Measurements from ENCODE around the gene CAMK2D.

Gene CAMK2D

GRCh38 chr4:113596396-113596795, 165.1 kb downstream of the CAMK2D start:
- no peak for DNase-seq

GRCh38 chr4:113594231-113594556, 167.3 kb downstream of the CAMK2D start:
- no peak for DNase-seq

DNA sequence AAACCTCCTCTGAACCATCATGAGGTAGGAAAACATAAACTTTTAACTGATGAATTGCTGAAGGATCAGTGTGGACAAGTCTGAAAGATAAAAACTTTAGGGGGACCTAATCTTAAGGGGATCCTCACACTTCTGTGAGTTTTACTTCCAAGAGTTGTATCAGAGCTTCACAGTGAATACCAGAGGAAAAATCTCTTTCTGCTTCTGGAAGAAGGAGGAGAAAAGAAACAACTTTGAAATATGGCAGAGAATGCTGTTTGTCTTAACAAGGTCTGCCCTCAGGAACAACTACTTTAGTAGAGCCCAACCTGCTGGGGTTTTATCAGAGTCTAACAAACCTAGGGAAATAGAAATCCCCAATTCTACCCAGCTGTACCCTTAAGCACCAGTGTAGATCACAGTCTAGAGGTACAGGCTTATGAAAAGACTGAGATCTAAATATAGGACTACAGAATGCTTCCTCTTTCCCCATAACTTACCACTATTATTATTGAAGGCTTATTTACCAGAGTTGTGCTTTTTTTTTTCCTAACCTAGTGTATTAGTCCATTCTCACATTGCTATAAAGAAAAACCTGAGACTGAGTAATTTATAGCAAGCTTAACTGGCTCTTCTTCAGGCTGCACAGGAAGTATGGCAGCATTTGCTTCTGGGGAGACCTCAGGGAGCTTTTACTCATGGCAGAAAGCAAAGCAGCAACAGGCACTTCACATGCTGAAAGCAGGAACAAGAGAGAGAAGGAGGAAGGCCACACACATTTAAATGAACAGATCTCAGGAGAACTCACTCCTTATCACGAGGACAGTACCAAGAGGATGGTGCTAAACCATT, 167.9 kb downstream of the CAMK2D start:
- no peak for DNase-seq

GRCh38 chr4:113591982-113592381, 169.6 kb downstream of the CAMK2D start:
- DNase-seq, result no peak

DNA sequence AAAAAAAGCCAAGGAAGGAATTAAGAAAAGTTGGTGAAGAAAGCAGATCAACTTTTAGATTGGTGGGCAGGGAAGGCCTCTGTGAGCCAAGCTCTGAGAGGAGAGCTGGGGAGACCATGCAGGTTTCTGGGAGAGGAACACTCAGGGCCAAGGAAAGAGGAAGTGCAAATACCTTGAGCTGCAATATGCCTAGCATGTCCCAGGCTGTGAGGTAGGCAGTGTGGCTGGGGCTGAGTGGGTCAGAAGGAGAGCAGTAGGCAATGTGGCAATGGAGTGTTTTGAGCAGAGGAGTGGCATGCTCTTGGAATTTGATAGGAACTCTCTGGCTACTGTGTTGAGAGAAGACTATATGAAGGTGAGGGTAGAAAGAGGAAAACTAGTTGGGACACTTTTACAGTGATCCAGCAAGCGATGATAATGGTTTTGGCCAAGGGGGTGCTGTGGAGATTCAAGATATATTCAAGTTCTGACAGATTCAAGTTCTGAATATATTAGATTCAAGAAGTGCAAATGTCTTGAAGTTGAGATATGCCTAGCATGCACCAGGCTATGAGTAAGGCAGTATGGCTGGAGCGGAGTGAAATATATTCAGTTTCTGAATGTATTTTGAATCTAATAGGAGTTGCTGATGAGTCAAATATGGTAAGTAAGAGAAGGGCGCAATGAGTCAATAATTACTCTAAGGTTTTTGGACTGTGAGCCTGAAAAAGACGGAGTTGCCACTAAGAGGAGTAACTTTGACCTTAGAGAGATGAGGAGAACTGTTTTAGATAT, 172.5 kb downstream of the CAMK2D start:
- DNase-seq, result no peak

DNA sequence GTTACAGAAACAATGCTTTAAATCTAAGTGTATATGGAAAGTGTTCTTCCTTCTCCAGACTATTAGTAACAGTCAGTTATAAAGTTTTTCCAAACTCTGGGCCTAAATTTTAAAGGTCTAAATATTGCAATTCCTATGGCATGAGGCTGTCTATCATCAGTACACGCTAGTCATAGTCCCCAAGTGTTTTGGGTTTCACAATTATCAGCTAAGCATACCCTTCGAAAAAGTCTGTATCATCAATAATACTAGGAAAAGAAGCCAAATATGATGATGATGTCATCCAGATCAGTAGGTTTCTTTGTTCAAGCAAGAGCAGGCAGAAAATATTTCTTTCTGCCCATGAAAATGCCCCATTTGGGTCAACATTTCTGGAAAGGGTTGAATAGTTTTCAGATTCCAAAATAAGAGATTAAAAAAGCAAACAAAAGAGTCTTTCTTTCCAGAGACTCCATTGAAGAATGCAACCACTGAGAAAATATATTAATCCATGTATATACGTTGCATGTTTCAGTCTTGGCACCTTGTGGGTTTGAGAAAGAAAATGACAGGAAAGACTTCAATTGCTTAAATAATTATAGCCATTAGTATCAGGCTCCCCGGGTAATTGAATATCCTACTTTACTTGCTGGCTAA, 173.8 kb downstream of the CAMK2D start:
- DNase-seq, result no peak

- no peak for DNase-seq
Observed at GRCh38 chr4:113587156-113587555, 174.4 kb downstream of the CAMK2D start.

DNA sequence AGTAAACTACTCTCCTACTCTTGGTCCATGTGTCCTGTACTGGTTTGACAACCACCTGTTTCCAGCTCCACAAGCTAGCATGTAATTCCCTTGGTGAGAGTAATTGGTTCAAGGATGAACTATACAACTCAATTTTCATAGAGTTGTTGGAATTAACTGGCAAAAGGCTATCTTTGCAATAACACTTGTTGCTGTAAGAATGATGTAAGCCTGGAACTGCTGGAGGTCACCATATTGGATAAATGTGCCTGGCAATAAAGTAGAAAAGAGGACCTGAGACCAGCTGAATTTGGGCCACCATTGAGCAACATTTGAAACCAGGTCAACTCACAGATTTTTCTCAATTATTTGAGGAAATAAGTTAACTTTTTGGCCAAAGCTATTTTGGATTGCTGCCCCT, 175.5 kb downstream of the CAMK2D start:
- no peak for DNase-seq

DNA sequence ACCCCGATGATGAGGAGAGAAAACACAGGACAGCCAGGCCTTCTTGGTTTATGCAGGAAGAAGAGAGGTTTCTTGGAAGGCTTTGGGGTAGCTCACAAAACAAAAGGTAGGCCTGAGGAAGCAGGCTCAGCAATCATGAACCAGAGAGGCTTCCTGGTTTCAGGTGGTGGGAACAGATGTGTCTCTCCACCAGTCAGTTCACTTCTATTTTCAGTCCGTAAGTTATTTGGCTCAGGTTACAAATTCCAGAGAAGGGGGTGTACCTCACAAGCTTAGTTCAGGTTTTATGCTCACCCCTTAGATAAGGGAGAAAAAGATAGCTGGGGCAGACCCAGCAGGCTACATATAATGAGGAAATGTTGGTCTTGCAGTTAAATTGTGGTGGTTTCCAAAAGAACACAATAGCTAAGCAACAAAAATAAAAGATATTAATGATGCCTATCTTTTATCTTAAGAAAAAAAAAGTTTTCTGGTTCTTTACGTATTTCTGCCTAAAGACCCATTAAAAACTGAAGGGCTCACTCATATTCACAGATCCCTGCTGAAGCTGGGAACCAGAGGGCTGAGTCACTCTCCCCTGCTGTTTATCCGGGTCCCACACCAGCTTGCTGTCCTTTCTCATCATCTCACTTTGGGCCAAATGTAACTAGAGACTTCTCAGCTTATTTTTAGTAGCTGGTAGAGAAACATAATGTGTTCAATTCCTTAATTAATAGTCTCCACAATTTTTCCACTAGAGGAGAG, 177.0 kb downstream of the CAMK2D start:
- DNase-seq, result no peak

- no peak for DNase-seq
Observed at GRCh38 chr4:113582737-113583136, 178.8 kb downstream of the CAMK2D start.

- no peak for DNase-seq
Observed at GRCh38 chr4:113579360-113579759, 182.2 kb downstream of the CAMK2D start.

DNA sequence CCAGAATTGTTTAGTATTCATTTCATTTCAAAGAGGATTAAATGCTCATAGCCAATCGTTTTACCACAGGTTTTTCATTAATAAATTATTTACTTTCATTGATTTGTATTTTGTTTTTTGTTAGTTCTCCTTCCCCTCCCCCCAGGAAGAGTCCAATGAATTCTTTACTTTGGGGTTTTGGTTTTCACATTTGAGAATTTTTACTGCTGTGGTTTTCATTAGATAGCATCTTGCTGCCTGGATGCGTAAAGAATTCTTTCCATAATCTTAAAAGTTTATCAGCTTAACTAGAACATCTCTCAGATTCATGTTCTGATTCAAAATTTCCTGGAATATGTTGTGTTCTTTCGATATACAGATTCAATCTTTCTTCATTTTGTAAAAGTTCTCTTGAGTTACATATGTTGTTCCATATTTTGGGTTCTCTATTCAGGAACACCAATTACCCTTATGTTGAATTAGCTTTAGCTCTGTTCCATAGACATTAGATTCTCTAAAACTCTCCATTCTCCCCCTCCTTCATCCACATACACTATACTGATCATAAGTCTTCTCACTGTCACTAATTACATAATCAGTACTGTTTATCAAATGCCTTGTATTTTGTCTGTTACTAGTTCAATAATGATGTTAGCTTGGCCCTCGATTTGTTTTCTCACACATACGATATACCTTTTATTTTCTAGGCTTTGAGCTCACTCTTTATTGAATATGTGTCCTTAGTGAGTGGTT, 184.4 kb downstream of the CAMK2D start:
- DNase-seq, result no peak

- DNase-seq, result no peak
Observed at GRCh38 chr4:113575401-113575800, 186.1 kb downstream of the CAMK2D start.

DNA sequence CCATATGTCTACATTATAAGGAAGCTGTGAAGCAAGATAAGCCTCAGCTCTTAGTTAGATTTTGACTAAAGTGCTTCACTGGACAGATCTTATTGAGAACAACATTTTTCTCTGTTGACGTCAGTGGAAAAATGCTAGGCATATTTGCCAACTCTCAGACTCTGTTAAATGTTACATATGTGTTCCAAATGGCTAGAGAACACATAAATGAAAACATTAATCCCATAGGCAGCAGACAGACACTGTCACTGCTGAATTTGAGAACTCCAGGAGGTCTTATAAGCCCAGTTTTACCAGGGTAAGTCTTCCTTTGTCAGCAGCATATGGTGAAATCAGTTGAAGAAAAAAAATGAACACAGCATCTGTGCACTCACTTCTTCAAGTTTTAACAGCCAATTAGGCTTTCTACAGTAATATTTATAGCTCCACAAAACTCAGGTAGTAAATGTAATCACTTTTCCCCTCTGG, 186.9 kb downstream of the CAMK2D start:
- DNase-seq, result no peak

DNA sequence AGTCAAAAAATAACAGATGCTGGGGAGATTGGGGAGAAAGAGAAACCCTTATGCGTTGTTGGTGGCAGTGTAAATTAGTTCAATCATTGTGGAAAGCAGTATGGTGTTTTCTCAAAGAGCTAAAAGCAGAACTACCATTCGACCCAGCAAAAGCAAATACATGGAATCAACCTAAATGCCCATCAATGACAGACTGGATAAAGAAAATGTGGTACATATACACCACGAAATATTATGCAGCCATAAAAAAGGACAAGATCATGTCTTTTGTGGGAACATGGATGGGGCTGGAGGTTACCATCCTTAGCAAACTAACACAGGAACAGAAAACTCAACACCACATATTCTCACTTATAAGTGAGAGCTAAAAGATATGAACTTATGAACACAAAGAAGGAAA, 188.9 kb downstream of the CAMK2D start:
- DNase-seq, result no peak

GRCh38 chr4:113566015-113566795, 195.3 kb downstream of the CAMK2D start:
- no peak for DNase-seq

GRCh38 chr4:113565702-113566012, 195.9 kb downstream of the CAMK2D start:
- DNase-seq, result no peak

DNA sequence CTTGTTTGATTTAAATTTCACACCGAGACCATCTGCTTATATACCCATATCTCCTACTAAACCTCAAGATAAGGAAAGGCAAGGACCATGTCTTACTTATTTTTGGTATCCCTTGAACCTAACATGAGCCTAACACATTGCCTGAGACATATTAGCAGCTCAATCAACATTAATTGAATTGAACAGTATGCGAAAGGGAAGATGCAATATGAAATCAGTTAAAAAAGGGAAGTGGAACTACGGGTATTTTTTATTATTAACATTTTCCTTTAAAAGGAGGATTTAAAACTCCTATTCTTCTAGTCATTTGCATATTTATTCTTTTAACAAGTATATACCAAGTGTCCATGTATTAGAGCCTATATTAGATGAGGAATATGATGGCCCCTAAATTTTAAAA, 197.0 kb downstream of the CAMK2D start:
- DNase-seq, result no peak

- no peak for DNase-seq
Observed at GRCh38 chr4:113563691-113564378, 197.7 kb downstream of the CAMK2D start.

- no peak for DNase-seq
Observed at GRCh38 chr4:113561758-113562157, 199.8 kb downstream of the CAMK2D start.

DNA sequence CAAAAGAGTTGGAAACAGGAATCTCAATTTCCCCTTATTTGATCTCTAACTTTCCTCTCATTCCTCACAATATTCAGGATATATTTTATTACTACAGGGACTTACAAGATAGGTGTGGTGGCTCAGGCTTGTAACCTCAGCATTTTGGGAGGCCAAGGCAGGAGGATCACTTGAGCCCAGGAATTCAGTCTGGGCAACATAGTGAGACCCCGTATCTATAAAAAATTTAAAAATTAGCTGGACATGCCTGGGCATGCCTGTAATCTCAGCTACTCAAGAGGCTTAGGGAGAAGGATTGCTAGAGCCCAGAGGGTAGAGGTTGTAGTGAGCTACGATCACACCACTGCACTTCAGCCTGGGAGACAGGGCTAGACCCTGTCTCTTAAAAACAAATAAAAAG, 200.4 kb downstream of the CAMK2D start:
- DNase-seq, result no peak
